ELF-1 (cell line): ENCODE data around the gene BMP10.
"Not testable (repeated sequence)": the region's sequence is repeated elsewhere in the genome, so short reads cannot be mapped to it uniquely, and the experiment has no call there.

Experiments
- DNase-seq: peaks from one replicate; pipeline ENCODE4 v3.0.0-alpha.2; 2016; ENCODE audit warnings: low read depth, low spot score

Gene BMP10

DNA sequence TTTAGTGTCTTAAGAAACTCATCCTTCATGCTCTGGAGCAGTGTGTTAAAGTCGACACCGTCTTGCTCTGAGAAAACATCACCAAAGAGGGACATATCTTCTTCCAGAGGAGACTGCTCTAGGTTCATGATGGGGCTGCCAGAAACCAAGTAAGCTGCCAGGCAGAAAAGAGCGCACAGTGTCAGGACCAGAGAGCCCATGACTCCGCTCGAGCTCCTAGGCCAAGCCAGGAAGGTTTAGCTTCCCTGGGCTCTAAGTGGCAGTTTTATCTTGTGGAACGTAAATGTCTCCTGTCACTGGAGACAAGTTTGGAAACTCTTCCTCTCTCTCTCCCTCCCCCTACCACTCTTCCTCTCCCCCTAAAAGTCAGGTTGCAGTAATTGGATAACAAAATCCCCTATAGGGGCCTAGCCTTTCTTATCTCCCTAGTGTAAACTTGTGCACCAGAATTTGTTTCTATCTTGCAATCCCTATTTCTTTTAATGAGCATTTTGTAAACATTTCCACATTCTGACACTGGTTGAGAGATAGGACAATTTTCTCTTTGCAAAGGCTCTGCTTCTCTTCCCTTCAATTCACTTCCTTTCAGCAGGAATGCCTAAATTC is at the start of gene BMP10:
BMP10 (minus strand) TSS at position 239 of the 606 bp plus-strand sequence; CDS start at position 200, 39 bp downstream.
- DNase-seq = no peak

- no peak for DNase-seq
Observed at GRCh38 chr2:68920481-68921170, 49.4 kb upstream of the BMP10 start.

- DNase-seq = no peak
Observed at GRCh38 chr2:68918497-68918896, 47.3 kb upstream of the BMP10 start.

GRCh38 chr2:68917034-68917718 is 46.0 kb upstream of the BMP10 start:
- DNase-seq = no peak

- DNase-seq = no peak
Observed at GRCh38 chr2:68916226-68916625, 45.0 kb upstream of the BMP10 start.

- DNase-seq = no peak
Observed at GRCh38 chr2:68915393-68915792, 44.2 kb upstream of the BMP10 start.

DNA sequence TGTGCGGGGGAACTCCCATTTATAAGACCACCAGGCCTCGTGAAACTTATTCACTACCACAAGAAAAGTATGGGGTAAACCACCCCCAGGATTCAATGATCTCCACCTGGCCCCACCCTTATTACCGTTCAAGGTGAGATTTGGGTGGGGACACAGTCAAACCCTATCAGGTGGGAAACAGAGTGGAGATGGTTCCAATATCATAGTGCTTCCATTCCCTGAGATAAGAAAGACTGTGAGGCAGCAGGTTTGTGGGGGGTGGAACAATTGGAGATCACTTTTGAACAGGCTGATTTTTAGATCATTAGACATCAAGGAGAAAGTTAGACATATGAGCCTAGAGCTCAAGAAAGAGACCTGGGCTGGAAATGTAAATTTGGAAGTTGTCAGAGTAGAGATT is 42.2 kb upstream of the BMP10 start:
- DNase-seq = no peak

GRCh38 chr2:68912732-68913131 is 41.5 kb upstream of the BMP10 start:
- DNase-seq = no peak

DNA sequence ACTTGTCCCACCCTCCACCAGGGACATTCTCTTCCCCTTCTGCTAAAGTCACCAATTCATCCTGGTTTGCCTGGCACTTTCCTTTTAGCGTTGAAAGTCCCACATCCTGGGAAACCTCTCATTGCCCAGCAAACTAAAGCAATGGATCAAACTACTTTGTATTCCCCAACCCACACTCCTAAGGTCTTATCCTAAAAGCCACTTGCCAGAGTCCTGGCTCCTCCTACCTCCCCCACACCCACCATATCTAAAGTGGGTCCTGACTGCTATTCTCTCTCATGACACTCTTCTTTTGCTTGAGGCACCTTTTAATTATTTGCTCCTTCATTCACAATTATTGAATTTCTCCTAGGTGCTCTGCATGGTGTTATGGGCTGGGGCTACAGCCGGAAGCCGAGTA is 40.9 kb upstream of the BMP10 start:
- DNase-seq = no peak

GRCh38 chr2:68911709-68912108 is 40.5 kb upstream of the BMP10 start:
- DNase-seq = no peak

DNA sequence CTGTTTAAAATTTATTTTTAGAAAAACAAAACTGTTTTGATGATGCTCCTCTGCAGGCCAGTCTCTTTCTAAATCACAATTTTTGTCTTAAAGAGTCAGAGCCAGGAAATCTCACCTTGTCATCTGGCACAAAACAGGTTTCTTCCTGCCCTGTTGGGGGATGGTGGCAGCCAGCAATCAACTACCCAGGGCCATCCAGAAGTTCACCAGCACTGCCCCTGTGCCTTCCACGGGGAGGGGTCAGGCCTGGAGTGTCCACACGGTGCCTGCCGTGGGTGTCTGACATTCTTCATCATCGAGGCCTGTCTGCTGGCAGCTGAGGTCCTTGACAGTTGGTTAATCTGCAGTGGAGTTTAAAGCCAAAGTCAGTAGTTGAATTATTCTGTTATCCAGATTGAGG is 40.0 kb upstream of the BMP10 start:
- no peak for DNase-seq

GRCh38 chr2:68909793-68910674 is 38.8 kb upstream of the BMP10 start:
- DNase-seq = peak; percentile 57

DNA sequence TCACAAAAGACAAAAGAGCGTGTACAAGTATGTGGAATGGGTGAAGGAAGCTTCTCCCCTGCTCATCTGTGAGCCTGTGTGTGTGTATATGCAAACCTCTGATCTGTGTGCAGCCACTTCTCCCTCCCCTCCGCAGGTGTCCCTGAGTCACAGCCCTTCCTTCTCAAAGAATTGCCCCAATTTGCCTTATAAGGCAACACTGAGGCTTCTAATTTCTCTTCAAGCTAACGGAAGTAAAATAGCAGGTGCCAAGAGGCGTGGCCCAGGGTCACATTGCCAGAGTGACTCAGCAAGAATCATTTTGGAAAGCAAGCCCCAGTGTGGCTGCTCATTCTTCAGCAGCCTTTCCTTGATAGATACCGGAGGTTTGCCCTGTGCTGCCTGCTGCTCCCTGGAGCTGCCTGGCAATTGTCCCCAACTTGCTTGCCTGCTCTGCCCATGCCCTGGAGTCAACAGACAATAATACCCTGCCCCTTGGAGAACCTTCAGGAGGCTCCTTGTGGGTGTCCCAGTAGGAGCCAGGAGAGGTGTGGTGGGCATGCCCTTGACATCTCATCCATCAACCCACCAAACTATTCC is 37.3 kb upstream of the BMP10 start:
- DNase-seq = peak; percentile 67

DNA sequence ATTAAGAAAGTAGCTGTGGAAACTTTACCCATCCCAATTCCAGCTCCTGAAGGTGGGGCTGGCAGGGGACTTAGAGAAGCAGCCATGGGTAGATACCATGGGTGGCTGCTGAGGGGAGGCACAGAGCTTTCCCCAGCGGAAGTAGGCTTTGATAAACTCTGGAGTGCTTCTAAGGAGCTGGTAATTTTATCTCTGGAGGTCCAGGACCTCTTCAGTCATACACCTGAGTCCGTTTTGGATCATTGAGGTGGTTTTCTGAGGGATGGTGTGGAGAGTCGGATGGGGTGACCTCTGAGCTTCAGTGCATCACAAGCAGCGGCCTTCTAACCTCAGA is 36.7 kb upstream of the BMP10 start:
- DNase-seq = no peak

DNA sequence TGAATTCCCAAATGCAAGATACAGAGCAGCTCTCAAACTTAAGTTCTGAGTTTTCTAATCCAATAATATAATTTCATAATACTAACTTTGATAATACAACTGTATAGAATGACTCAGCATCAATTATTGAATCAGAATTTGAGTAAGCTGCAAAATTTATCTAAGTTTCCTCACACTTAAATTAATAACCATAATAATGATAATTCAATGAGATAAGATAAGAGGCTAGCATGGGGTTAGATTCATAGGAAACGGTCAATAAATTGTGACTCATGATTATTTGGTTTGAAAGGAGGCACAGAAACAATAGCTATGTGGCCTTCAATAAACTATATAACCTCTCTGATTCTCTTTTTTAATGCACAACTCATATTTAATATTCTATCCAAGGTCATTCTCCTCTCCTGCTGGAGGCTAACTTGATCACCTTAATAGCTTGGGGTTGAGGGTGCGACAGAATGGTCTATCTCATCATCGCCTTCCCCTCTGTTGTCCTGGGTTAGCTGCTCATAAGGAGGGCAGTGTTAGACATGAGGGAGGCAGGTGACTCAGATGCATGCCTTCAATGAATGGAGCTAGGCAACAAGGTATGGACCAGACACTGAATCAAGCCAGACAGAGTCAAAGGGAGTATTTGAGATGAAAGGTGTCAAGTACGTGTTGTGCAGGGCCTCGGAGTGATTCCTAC is 36.2 kb upstream of the BMP10 start:
- no peak for DNase-seq

- no peak for DNase-seq
Observed at GRCh38 chr2:68906716-68907115, 35.5 kb upstream of the BMP10 start.

DNA sequence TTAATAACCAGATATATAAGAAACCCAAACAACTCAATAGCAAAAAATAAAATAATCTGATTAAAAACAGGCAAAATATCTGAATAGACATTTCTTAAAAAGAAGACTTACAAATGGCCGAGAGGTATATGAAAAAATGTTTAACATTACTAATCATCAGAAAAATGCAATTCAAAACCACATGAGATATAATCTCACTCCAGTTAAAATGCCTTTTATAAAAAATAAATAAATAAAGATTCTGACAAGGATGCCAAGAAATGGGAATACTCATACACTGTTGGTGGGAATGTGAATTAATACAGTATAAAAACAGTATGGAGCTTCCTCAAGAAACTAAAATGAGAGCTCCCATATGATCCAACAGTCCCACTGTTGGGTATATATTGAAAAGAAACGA is 33.9 kb upstream of the BMP10 start:
- no peak for DNase-seq

DNA sequence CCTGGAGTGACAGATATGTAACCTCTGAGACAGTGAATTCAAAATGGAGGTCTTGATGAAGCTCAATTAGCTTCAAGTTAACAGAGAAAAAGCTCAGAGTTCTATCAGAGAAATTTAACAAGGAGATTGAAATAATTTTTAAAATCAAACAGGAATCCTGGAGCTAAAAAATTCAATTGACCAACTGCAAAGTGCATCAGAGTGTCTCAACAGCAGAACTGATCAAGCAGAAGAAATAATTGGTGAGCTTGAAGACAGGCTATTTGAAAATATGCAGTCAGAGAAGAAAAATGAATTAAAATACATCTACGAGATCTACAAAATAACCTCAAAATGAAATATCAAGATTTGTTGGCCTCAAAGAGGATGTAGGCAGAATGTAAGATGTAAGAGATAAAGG is 30.4 kb upstream of the BMP10 start:
- DNase-seq = no peak

DNA sequence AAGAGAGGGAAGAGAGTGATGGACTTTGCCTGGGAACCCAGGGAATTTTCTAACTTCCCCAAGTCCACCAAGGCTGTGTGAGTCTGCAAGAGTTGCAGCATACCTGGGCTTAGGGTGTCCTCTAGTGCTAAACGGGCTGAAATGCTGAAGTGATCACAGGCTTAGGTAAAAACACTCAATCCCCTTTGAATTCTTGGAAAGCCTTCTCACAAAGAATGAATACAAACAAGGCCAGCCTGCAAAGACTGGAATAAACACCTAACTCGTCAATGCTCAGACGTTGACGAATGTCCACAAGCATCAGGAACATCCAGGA is 30.0 kb upstream of the BMP10 start:
- peak; percentile 28 for DNase-seq

DNA sequence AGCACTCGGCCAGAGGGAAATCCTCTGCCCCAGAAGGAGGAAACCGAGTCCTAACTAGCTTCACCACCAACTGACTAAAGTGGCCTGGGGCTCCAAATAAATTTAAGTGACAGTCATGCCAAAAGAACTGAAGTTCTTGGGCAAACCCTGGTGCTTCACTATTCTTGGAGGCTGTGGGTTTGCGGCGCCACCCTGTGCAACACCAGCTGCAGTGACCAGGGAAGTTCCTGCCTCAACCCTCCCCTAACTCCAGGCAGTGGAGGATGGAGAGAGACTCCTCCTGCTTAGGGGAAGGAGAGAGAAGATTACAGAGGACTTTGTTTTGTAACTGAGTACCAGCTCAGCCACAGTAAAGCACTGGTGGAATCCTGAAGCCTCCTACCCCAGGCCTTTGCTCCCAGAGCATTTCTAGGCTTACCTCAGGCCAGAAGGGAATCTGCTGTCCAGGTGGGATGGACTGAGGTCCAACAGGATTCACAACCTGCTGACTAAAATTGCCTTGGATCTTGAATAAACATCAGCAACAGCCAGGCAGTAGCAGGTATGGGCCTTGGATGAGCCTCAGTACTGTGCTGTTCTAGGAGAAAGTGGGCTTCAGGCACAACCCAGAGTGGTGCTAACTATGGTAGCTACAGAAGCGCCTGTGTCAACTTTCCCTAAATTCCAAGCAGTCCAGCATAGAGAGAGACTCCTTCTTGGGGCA is 29.4 kb upstream of the BMP10 start:
- no peak for DNase-seq

GRCh38 chr2:68895981-68896380 is 24.8 kb upstream of the BMP10 start:
- not testable (repeated sequence) for DNase-seq
